Stimulated activated effector memory CD8-positive, alpha-beta T cell treated with anti-CD3 and anti-CD28 coated beads, Interleukin-12 subunit alpha, Interleukin-12 subunit beta, amount 100 ng/mL, for 72 hours (primary cell): Measurements from ENCODE around the gene HSFX1.
"Not testable (repeated sequence)": the region's sequence is repeated elsewhere in the genome, so short reads cannot be mapped to it uniquely, and the experiment has no call there.

Experiments
- ATAC-seq: fragments of 150-1000 bp; cut with Tn5 transposase; 2 replicates; pipeline ENCODE4 v1.10.0; 2021
- DNase-seq, 2 donors: peaks; one replicate each; pipeline ENCODE4 v3.0.0; 2021 to 2022; ENCODE audit warnings: low spot score in 2 of 2
- H3K27ac Mint-ChIP-seq: one replicate; pipeline ENCODE4 v1.8.0; 2022; ENCODE audit warnings: mild to moderate bottlenecking, mixed read lengths
- H3K36me3 Mint-ChIP-seq: one replicate; pipeline ENCODE4 v1.8.0; 2022; ENCODE audit warnings: mild to moderate bottlenecking, mixed read lengths
- H3K4me1 Mint-ChIP-seq: one replicate; pipeline ENCODE4 v1.8.0; 2022; ENCODE audit warnings: mixed read lengths
- H3K4me3 Mint-ChIP-seq: one replicate; pipeline ENCODE4 v1.8.0; 2022; ENCODE audit warnings: mild to moderate bottlenecking, mixed read lengths
- H3K9me3 Mint-ChIP-seq: one replicate; pipeline ENCODE4 v1.8.0; 2022; ENCODE audit warnings: mixed read lengths

Gene HSFX1

GRCh38 chrX:149773768-149774167 lies at the start of gene HSFX1:
HSFX1 (plus strand) TSS chrX:149774068; CDS start chrX:149774682, 614 bp downstream.
- not testable (repeated sequence) for H3K9me3 Mint-ChIP-seq, H3K36me3 Mint-ChIP-seq, ATAC-seq

GRCh38 chrX:149727308-149727707 lies 46.6 kb upstream of the HSFX1 start:
- H3K36me3 Mint-ChIP-seq, H3K27ac Mint-ChIP-seq, H3K4me1 Mint-ChIP-seq, ATAC-seq, H3K9me3 Mint-ChIP-seq, DNase-seq, H3K4me3 Mint-ChIP-seq: not testable (repeated sequence)

More at GRCh38 chrX:149773768-149774167, at the start of gene HSFX1:
- not testable (repeated sequence) for H3K4me1 Mint-ChIP-seq, H3K27ac Mint-ChIP-seq, DNase-seq, H3K4me3 Mint-ChIP-seq

- ATAC-seq, H3K4me1 Mint-ChIP-seq, H3K9me3 Mint-ChIP-seq, H3K36me3 Mint-ChIP-seq, DNase-seq, H3K4me3 Mint-ChIP-seq, H3K27ac Mint-ChIP-seq: not testable (repeated sequence)
Observed at GRCh38 chrX:149742269-149742668, 31.6 kb upstream of the HSFX1 start.

GRCh38 chrX:149746390-149747007 lies 27.4 kb upstream of the HSFX1 start:
- not testable (repeated sequence) for H3K4me3 Mint-ChIP-seq, H3K9me3 Mint-ChIP-seq, H3K27ac Mint-ChIP-seq, H3K4me1 Mint-ChIP-seq, DNase-seq, H3K36me3 Mint-ChIP-seq, ATAC-seq

GRCh38 chrX:149757206-149758067 lies 16.4 kb upstream of the HSFX1 start:
- Mint-ChIP-seq H3K36me3 (no peaks in the 10 kb centered on the region), H3K4me3 (no peak overlapping the region), H3K9me3 (no peaks in the 10 kb centered on the region), H3K27ac (no peak overlapping the region), H3K4me1 (no peaks in the 10 kb centered on the region)
- DNase-seq (no peak), ATAC-seq (no peak)

- no peaks in the 10 kb centered on the region for H3K9me3 Mint-ChIP-seq
Observed at GRCh38 chrX:149758068-149758714, 15.7 kb upstream of the HSFX1 start.

GRCh38 chrX:149758715-149759078 lies 15.2 kb upstream of the HSFX1 start:
- not testable (repeated sequence) for DNase-seq, H3K9me3 Mint-ChIP-seq, H3K36me3 Mint-ChIP-seq, ATAC-seq, H3K4me3 Mint-ChIP-seq, H3K4me1 Mint-ChIP-seq, H3K27ac Mint-ChIP-seq

More at GRCh38 chrX:149758068-149758714, 15.7 kb upstream of the HSFX1 start:
- no peaks in the 10 kb centered on the region for H3K36me3 Mint-ChIP-seq
- H3K4me3 Mint-ChIP-seq, result no peak overlapping the region
- no peaks in the 10 kb centered on the region for H3K4me1 Mint-ChIP-seq
- ATAC-seq (no peak), DNase-seq (no peak)
- H3K27ac Mint-ChIP-seq, result no peak overlapping the region

GRCh38 chrX:149759824-149760223 lies 14.0 kb upstream of the HSFX1 start:
- Mint-ChIP-seq H3K9me3 (no peaks in the 10 kb centered on the region), H3K27ac (peak overlapping the region; percentile 10), H3K4me3 (no peak overlapping the region), H3K4me1 (no peaks in the 10 kb centered on the region), H3K36me3 (no peaks in the 10 kb centered on the region)
- no peak for ATAC-seq
- DNase-seq, result no peak

GRCh38 chrX:149760965-149761364 lies 12.9 kb upstream of the HSFX1 start:
- DNase-seq (no peak), ATAC-seq (no peak)
- Mint-ChIP-seq H3K9me3 (no peaks in the 10 kb centered on the region), H3K4me1 (no peaks in the 10 kb centered on the region), H3K4me3 (no peak overlapping the region), H3K36me3 (no peaks in the 10 kb centered on the region), H3K27ac (no peak overlapping the region)

GRCh38 chrX:149761858-149762674 lies 11.8 kb upstream of the HSFX1 start:
- not testable (repeated sequence) for ATAC-seq, H3K4me3 Mint-ChIP-seq, H3K27ac Mint-ChIP-seq, H3K36me3 Mint-ChIP-seq, H3K9me3 Mint-ChIP-seq, H3K4me1 Mint-ChIP-seq, DNase-seq

- no peaks in the 10 kb centered on the region for H3K36me3 Mint-ChIP-seq
- no peak overlapping the region for H3K27ac Mint-ChIP-seq
- no peak for ATAC-seq
Observed at GRCh38 chrX:149762696-149763614, 10.9 kb upstream of the HSFX1 start.

GRCh38 chrX:149770344-149770743 lies 3.5 kb upstream of the HSFX1 start:
- H3K4me3 Mint-ChIP-seq, result not testable (repeated sequence)

More at GRCh38 chrX:149762696-149763614, 10.9 kb upstream of the HSFX1 start:
- H3K4me1 Mint-ChIP-seq, result no peaks in the 10 kb centered on the region
- H3K4me3 Mint-ChIP-seq, result no peak overlapping the region
- no peaks in the 10 kb centered on the region for H3K9me3 Mint-ChIP-seq
- no peak for DNase-seq

GRCh38 chrX:149773026-149773425 lies 842 bp upstream of the HSFX1 start:
- DNase-seq, H3K4me3 Mint-ChIP-seq, H3K27ac Mint-ChIP-seq, H3K36me3 Mint-ChIP-seq, H3K4me1 Mint-ChIP-seq, ATAC-seq, H3K9me3 Mint-ChIP-seq: not testable (repeated sequence)

More at GRCh38 chrX:149770344-149770743, 3.5 kb upstream of the HSFX1 start:
- not testable (repeated sequence) for H3K36me3 Mint-ChIP-seq, H3K9me3 Mint-ChIP-seq, H3K27ac Mint-ChIP-seq, DNase-seq, H3K4me1 Mint-ChIP-seq, ATAC-seq

- not testable (repeated sequence) for H3K4me3 Mint-ChIP-seq, DNase-seq, H3K4me1 Mint-ChIP-seq, H3K9me3 Mint-ChIP-seq, ATAC-seq, H3K27ac Mint-ChIP-seq, H3K36me3 Mint-ChIP-seq
Observed at GRCh38 chrX:149777999-149778398, 4.1 kb downstream of the HSFX1 start.
